Pancreas (tissue), 10 donors: Measurements from ENCODE around the gene SLC35A2. TPM values are rescaled to one million over a fixed set of nuclear protein-coding genes. Genes with fewer than 3 reads are reported as not detected.
"Not testable (repeated sequence)": the region's sequence is repeated elsewhere in the genome, so short reads cannot be mapped to it uniquely, and the experiment has no call there.

Experiments used
- ATAC-seq, 4 donors: fragments of 200-7000 bp; cut with Tn5 transposase; one replicate each; pipeline versions ENCODE4 v1.8.0 to v1.9.1; 2020; ENCODE audit warnings: mild to moderate bottlenecking in 4 of 4, moderate library complexity in 4 of 4
- DNase-seq, 6 donors: peaks; one replicate each; pipeline ENCODE4 v3.0.0-alpha.2; 2020
- FAIRE-seq: peaks from 2 replicates; lab custom pipeline; 2012; peaks lifted over from hg19 to GRCh38; lab: Jason Lieb, UNC
- H3K27ac ChIP-seq, 4 donors: fragments of 200-600 bp; sonication (generic); 1 replicate in 3 of 4; 2 replicates in 1 of 4; pipeline versions ENCODE4 v1.5.0 to v1.8.0; 2020
- H3K27me3 ChIP-seq, 4 donors: fragments of 200-600 bp; one replicate each; pipeline ENCODE4 v1.8.0; 2021
- H3K36me3 ChIP-seq, 3 donors: fragments of 200-600 bp; sonication (generic) in 1 of 3; one replicate each; pipeline versions ENCODE4 v1.5.0 to v1.8.0; 2020 to 2021
- H3K4me1 ChIP-seq, 3 donors: fragments of 200-600 bp; one replicate each; pipeline ENCODE4 v1.8.0; 2021
- H3K4me3 ChIP-seq, 4 donors: fragments of 200-600 bp; sonication (generic) in 2 of 4; one replicate each; pipeline versions ENCODE4 v1.5.0 to v1.8.0; 2020 to 2021
- H3K9me3 ChIP-seq, 4 donors: fragments of 200-600 bp; one replicate each; pipeline ENCODE4 v1.8.0; 2021
- CTCF ChIP-seq, 4 donors: fragments of 200-600 bp; sonication (generic) in 3 of 4; IDR thresholded peaks; one replicate each; pipeline versions ENCODE4 v1.5.0 to v1.8.0; 2021; ENCODE audit warnings: antibody characterized with exemption in 4 of 4
- WGBS, 2 donors: extraction: QIAGEN DNeasy Blood & Tissue Kit; methylation state at CpG; one replicate each; pipeline ENCODE4 v1.1.7; 2013; 5-methylcytosine and 5-hydroxymethylcytosine counted together
- intact Hi-C, 3 donors: fragments of 100-400 bp; cut with DNase I; formaldehyde crosslinking; loops; one replicate each; pipeline versions ENCODE4 v1.11.1 to v1.14.2; 2022
- polyA plus RNA-seq, 2 donors: library from polyadenylated mRNA; stranded (reverse); fragments of 200-250 nt; gene quantifications; one replicate each; pipeline ENCODE4 v1.2.3, GENCODE V29; 2013
- total RNA-seq, 6 donors: library from RNA; stranded (reverse); fragmentation: NEBNext Ultra II Directional in 4 of 6; extraction: Animal tissue kit (Norgen Biotek cat#: 25700) in 4 of 6; gene quantifications; one replicate each; pipeline versions ENCODE4 v1.2.1 to v1.2.4, GENCODE V29; 2021 to 2023
- donor health status: healthy with polysubstance abuse.
- donor health status: DM: no; HTN: no; CAD: no; lungs with moderate emphysema.
- donor health status: DM: no; HTN: no; CAD: no.
- donor health status: control.
- donor health status: control.
- donor health status: Bipolar disorder and iron deficiency.
- donor health status: DM: yes; HTN: yes; CAD: no.
- donor health status: DM: no; HTN: no; CAD: no.
- donor health status: DM: no; HTN: no; CAD: no.
- donor health status: DM: yes; HTN: yes; CAD: no.

The SLC35A2 gene
- total and polyA plus RNA-seq, 8 donors = 7.1 to 20.6 (median 14.6) TPM

GRCh38 chrX:48864210-48864609, 47.2 kb downstream of the SLC35A2 start:
- intact Hi-C loops = no loop called here
- ATAC-seq (no peak), DNase-seq (no peak), FAIRE-seq (no peak)
- no peak for TF ChIP-seq CTCF (IDR thresholded peaks at IDR 0.05)
- Histone ChIP-seq H3K27ac (no peak overlapping the region), H3K36me3 (no peaks in the 10 kb centered on the region), H3K4me3 (no peak overlapping the region), H3K27me3 (no peaks in the 10 kb centered on the region), H3K9me3 (no peaks in the 10 kb centered on the region), H3K4me1 (no peaks in the 10 kb centered on the region)
- WGBS, 2 donors = 31 to 37% methylated on average over 4 of the region's 4 CpGs

DNA sequence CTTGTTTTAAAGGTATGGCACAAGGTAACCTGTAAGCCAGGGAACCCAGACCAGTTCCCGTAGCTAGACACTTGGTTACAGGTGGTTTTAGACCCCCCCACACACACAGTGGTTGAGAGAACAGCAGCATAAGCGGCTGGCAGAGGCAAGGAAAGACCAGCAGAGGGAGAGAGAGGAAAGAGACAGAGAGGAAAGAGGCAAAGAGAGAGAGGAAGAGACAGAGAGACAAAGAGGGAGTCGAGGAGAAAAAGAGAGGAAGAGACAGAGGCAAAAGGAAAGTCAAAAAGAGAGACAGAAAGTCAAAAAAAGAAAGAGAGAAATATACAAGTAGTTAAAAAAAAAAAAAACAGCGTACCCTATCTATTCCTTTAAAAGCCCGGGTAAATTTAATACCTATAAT, 56.5 kb downstream of the SLC35A2 start:
- FAIRE-seq (no peak), DNase-seq (no peak), ATAC-seq (no peak)
- Histone ChIP-seq H3K36me3 (no peaks in the 10 kb centered on the region), H3K9me3 (no peaks in the 10 kb centered on the region), H3K4me3 (no peak overlapping the region), H3K4me1 (no peaks in the 10 kb centered on the region), H3K27ac (no peak overlapping the region), H3K27me3 (peaks cover 0 to 8% (median under 1%) of the 10 kb centered on the region in 4 donors)
- intact Hi-C loops = no loop called here
- no peak for TF ChIP-seq CTCF (IDR thresholded peaks at IDR 0.05)
- WGBS, 2 donors = 30 to 39% methylated on average over 5 of the region's 5 CpGs

DNA sequence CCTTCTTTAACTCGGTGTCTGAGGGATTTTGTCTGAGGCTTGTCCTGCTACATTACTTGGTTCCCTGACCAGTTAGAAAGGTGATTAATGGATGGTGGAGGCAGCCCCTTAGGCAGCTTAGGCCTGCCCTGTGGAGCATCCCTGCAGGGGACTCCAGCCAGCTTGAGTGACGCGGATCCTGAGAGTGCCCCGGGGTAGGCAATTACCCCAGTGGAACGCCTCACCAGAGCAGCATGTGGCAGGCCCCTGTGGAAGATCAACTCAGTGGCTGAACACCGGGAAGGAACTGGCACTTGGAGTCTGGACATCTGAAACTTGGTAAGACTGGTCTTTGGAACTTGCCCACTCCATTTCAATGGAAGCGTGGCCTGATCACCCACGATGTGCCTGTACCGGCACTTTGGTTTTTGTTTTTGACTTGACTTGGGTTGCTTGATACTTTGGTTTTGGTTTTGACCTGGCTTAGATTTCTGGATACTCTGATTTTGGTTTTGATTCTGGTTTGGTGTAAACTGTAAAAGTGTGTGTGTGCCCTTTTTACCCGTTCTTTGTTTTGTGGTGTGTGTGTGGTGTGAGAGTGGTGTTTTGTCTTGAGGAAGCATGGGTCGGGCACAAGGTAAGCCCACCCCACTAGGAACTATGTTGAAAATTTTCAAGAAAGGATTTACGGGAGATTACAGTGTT, 57.2 kb downstream of the SLC35A2 start:
- ATAC-seq, H3K4me3 ChIP-seq, DNase-seq, H3K36me3 ChIP-seq, FAIRE-seq, H3K27ac ChIP-seq, H3K4me1 ChIP-seq, intact Hi-C loops, H3K9me3 ChIP-seq: not testable (repeated sequence)
- peaks cover 0 to 12% (median 3%) of the 10 kb centered on the region in 4 donors for H3K27me3 ChIP-seq
- WGBS, 2 donors = 77 to 89% methylated on average over 12 of the region's 12 CpGs

GRCh38 chrX:48853494-48853893, 58.0 kb downstream of the SLC35A2 start:
- H3K36me3 ChIP-seq, intact Hi-C loops, H3K4me1 ChIP-seq, ATAC-seq, H3K27ac ChIP-seq, DNase-seq, FAIRE-seq, H3K4me3 ChIP-seq, H3K9me3 ChIP-seq: not testable (repeated sequence)
- H3K27me3 ChIP-seq = peaks cover 0 to 15% (median 3%) of the 10 kb centered on the region in 4 donors

Other genes with a start within 250 kb of the SLC35A2 start
- gene WAS, start 227.8 kb downstream of the SLC35A2 start, total RNA-seq = 1 to 10 TPM in 3 of 6 donors, under 1 TPM in 3; 0.39 to 7.5 (median 1.9) TPM
- 1 to 10 TPM in 1 of 2 donors, under 1 TPM in 1; 0.92 to 1.1 TPM for gene WAS, start 227.8 kb downstream of the SLC35A2 start, polyA plus RNA-seq
- 1 to 10 TPM in 5 of 6 donors, under 1 TPM in 1; 0.88 to 2.6 (median 1.7) TPM for gene SUV39H1, start 214.9 kb downstream of the SLC35A2 start, total RNA-seq
- 1 to 10 TPM; 1.9 to 2.8 TPM for gene SUV39H1, start 214.9 kb downstream of the SLC35A2 start, polyA plus RNA-seq
- gene GLOD5, start 149.9 kb downstream of the SLC35A2 start, total RNA-seq = under 1 TPM in 2 of 6 donors, not detected in 4; 0.37 to 0.72 TPM
- gene GLOD5, start 149.9 kb downstream of the SLC35A2 start, polyA plus RNA-seq = under 1 TPM; 0.57 to 0.99 TPM
- under 1 TPM in 1 of 6 donors, not detected in 5; 0.19 TPM for gene GATA1, start 125.1 kb downstream of the SLC35A2 start, total RNA-seq
- gene GATA1, start 125.1 kb downstream of the SLC35A2 start, polyA plus RNA-seq = under 1 TPM in 1 of 2 donors, not detected in 1; 0.12 TPM
- gene HDAC6, start 109.6 kb downstream of the SLC35A2 start, total RNA-seq = 10 to 100 TPM; 24.9 to 58.4 (median 30.9) TPM
- 100 to 1,000 TPM in 1 of 2 donors, 10 to 100 TPM in 1; 81.2 to 132 TPM for gene HDAC6, start 109.6 kb downstream of the SLC35A2 start, polyA plus RNA-seq
- gene ERAS, start 85.1 kb downstream of the SLC35A2 start, total RNA-seq = not detected
- under 1 TPM; 0.11 to 0.49 TPM for gene ERAS, start 85.1 kb downstream of the SLC35A2 start, polyA plus RNA-seq
- 10 to 100 TPM; 10.3 to 50.5 (median 20.1) TPM for gene PCSK1N, start 76.0 kb downstream of the SLC35A2 start, total RNA-seq
- 100 to 1,000 TPM; 167 to 368 TPM for gene PCSK1N, start 76.0 kb downstream of the SLC35A2 start, polyA plus RNA-seq
- 10 to 100 TPM; 15.7 to 26.0 (median 19.5) TPM for gene TIMM17B, start 13.9 kb downstream of the SLC35A2 start, total RNA-seq
- gene TIMM17B, start 13.9 kb downstream of the SLC35A2 start, polyA plus RNA-seq = 10 to 100 TPM; 29.8 to 48.9 TPM
- gene PQBP1, start 13.7 kb downstream of the SLC35A2 start, total RNA-seq = 10 to 100 TPM; 36.4 to 66.5 (median 49.3) TPM
- gene PQBP1, start 13.7 kb downstream of the SLC35A2 start, polyA plus RNA-seq = 100 to 1,000 TPM; 108 to 112 TPM
- gene PIM2, start 7.4 kb upstream of the SLC35A2 start, total RNA-seq = 1 to 10 TPM; 1.3 to 8.6 (median 2.4) TPM
- gene PIM2, start 7.4 kb upstream of the SLC35A2 start, polyA plus RNA-seq = 1 to 10 TPM; 2.8 to 8.2 TPM
- 10 to 100 TPM; 14.2 to 28.7 (median 17.9) TPM for gene OTUD5, start 46.0 kb upstream of the SLC35A2 start, total RNA-seq
- 10 to 100 TPM; 32.5 to 34.3 TPM for gene OTUD5, start 46.0 kb upstream of the SLC35A2 start, polyA plus RNA-seq
- 1 to 10 TPM in 2 of 6 donors, under 1 TPM in 4; 0.12 to 1.7 (median 0.68) TPM for gene KCND1, start 60.2 kb upstream of the SLC35A2 start, total RNA-seq
- 1 to 10 TPM in 1 of 2 donors, under 1 TPM in 1; 0.84 to 1.3 TPM for gene KCND1, start 60.2 kb upstream of the SLC35A2 start, polyA plus RNA-seq
- gene GRIPAP1, start 90.6 kb upstream of the SLC35A2 start, total RNA-seq = 10 to 100 TPM; 12.5 to 26.0 (median 17.2) TPM
- gene GRIPAP1, start 90.6 kb upstream of the SLC35A2 start, polyA plus RNA-seq = 10 to 100 TPM; 32.2 to 32.7 TPM
- 10 to 100 TPM in 3 of 6 donors, 1 to 10 TPM in 3; 8.5 to 18.8 (median 11.0) TPM for gene TFE3, start 131.7 kb upstream of the SLC35A2 start, total RNA-seq
- 10 to 100 TPM; 20.1 to 20.6 TPM for gene TFE3, start 131.7 kb upstream of the SLC35A2 start, polyA plus RNA-seq
- gene CCDC120, start 147.4 kb upstream of the SLC35A2 start, total RNA-seq = 10 to 100 TPM in 1 of 6 donors, 1 to 10 TPM in 5; 4.5 to 10.6 (median 6.8) TPM
- gene CCDC120, start 147.4 kb upstream of the SLC35A2 start, polyA plus RNA-seq = 1 to 10 TPM; 7.3 to 8.2 TPM
- gene PRAF2, start 162.4 kb upstream of the SLC35A2 start, total RNA-seq = 1 to 10 TPM; 1.3 to 8.8 (median 3.9) TPM
- gene PRAF2, start 162.4 kb upstream of the SLC35A2 start, polyA plus RNA-seq = 10 to 100 TPM; 11.3 to 15.8 TPM
- 10 to 100 TPM; 34.9 to 48.5 (median 45.6) TPM for gene WDR45, start 168.2 kb upstream of the SLC35A2 start, total RNA-seq
- gene WDR45, start 168.2 kb upstream of the SLC35A2 start, polyA plus RNA-seq = 100 to 1,000 TPM in 1 of 2 donors, 10 to 100 TPM in 1; 98.1 to 121 TPM
- 10 to 100 TPM in 1 of 6 donors, 1 to 10 TPM in 5; 5.4 to 11.5 (median 7.7) TPM for gene GPKOW, start 212.1 kb upstream of the SLC35A2 start, total RNA-seq
- 10 to 100 TPM in 1 of 2 donors, 1 to 10 TPM in 1; 5.1 to 10.5 TPM for gene GPKOW, start 212.1 kb upstream of the SLC35A2 start, polyA plus RNA-seq